ENCODE measurements around the gene ZNF606.

DNA sequence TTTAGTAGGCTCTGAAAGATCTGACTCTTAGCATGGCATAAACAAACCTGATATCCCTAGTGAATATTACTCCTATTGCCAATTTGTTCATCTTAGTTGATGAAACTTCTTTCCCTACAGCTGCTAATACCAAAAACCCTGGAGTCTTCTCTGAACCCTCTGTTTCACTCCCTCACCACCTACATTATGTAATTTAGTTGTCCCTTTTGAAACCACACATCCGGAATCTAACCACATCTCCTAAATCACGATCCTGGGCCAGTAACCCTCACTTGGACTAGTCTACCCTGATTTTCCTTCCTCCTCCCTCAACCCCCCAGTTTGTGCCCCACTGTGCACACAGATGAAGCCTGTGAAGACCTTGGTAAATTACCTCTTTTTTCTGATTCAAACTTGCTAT, 56.3 kb downstream of the ZNF606 start:
- TF ChIP-seq POLR2A (IDR thresholded peaks at IDR 0.05; ENCODE audit: low read length): no peak
- TF ChIP-seq, protein P1, sequence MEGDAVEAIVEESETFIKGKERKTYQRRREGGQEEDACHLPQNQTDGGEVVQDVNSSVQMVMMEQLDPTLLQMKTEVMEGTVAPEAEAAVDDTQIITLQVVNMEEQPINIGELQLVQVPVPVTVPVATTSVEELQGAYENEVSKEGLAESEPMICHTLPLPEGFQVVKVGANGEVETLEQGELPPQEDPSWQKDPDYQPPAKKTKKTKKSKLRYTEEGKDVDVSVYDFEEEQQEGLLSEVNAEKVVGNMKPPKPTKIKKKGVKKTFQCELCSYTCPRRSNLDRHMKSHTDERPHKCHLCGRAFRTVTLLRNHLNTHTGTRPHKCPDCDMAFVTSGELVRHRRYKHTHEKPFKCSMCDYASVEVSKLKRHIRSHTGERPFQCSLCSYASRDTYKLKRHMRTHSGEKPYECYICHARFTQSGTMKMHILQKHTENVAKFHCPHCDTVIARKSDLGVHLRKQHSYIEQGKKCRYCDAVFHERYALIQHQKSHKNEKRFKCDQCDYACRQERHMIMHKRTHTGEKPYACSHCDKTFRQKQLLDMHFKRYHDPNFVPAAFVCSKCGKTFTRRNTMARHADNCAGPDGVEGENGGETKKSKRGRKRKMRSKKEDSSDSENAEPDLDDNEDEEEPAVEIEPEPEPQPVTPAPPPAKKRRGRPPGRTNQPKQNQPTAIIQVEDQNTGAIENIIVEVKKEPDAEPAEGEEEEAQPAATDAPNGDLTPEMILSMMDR (IDR thresholded peaks at IDR 0.05): no peak
- TF ChIP-seq CHD4 (IDR thresholded peaks at IDR 0.05; ENCODE audit: borderline replicate concordance): no peak
- TF ChIP-seq FOSL2 (IDR thresholded peaks at IDR 0.05): no peak
- no peak for TF ChIP-seq FOSL2 (CRISPR knock-in tag; IDR thresholded peaks at IDR 0.05)
- no peak for TF ChIP-seq JUN (IDR thresholded peaks at IDR 0.05)
- TF ChIP-seq, protein P2, sequence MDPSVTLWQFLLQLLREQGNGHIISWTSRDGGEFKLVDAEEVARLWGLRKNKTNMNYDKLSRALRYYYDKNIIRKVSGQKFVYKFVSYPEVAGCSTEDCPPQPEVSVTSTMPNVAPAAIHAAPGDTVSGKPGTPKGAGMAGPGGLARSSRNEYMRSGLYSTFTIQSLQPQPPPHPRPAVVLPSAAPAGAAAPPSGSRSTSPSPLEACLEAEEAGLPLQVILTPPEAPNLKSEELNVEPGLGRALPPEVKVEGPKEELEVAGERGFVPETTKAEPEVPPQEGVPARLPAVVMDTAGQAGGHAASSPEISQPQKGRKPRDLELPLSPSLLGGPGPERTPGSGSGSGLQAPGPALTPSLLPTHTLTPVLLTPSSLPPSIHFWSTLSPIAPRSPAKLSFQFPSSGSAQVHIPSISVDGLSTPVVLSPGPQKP (IDR thresholded peaks at IDR 0.05; ENCODE audit: low read depth, low read length): no peak
- no peak for TF ChIP-seq HOXA7 (CRISPR knock-in tag; IDR thresholded peaks at IDR 0.05)
- no peak for TF ChIP-seq EP300 (IDR thresholded peaks at IDR 0.05)

Data from A549 (cell line).